ENCODE results near the gene PIEZO1. TPM values are rescaled to one million over a fixed set of nuclear protein-coding genes. Genes with fewer than 3 reads are reported as not detected.

PIEZO1 gene
- total RNA-seq, 1 donor from 2014 or later, result 92.7 TPM

Other genes starting within 250 kb of the PIEZO1 start
- 15.2 TPM for gene ZC3H18, start 214.8 kb downstream of the PIEZO1 start, total RNA-seq
- gene IL17C, start 146.6 kb downstream of the PIEZO1 start, total RNA-seq, result not detected
- 44.0 TPM for gene CYBA, start 134.2 kb downstream of the PIEZO1 start, total RNA-seq
- 29.2 TPM for gene MVD, start 122.1 kb downstream of the PIEZO1 start, total RNA-seq
- 6.5 TPM for gene SNAI3, start 98.7 kb downstream of the PIEZO1 start, total RNA-seq
- 20.0 TPM for gene RNF166, start 78.8 kb downstream of the PIEZO1 start, total RNA-seq
- 11.2 TPM for gene CTU2, start 78.7 kb downstream of the PIEZO1 start, total RNA-seq
- 12.2 TPM for gene CDT1, start 18.6 kb upstream of the PIEZO1 start, total RNA-seq
- gene APRT, start 26.7 kb upstream of the PIEZO1 start, total RNA-seq, result 33.7 TPM
- 18.4 TPM for gene GALNS, start 71.7 kb upstream of the PIEZO1 start, total RNA-seq
- gene TRAPPC2L, start 71.9 kb upstream of the PIEZO1 start, total RNA-seq, result 17.1 TPM
- not detected for gene PABPN1L, start 81.4 kb upstream of the PIEZO1 start, total RNA-seq
- 3.6 TPM for gene CBFA2T3, start 192.0 kb upstream of the PIEZO1 start, total RNA-seq